HG02623 (cell line): ENCODE data around the gene PRAMEF10.
"Not testable (repeated sequence)": the region's sequence is repeated elsewhere in the genome, so short reads cannot be mapped to it uniquely, and the experiment has no call there.

Experiments
- ATAC-seq: cut with Tn5 transposase; IDR thresholded peaks from one replicate; pipeline ENCODE4 v1.9.1; 2021; ENCODE audit warnings: moderate library complexity; ENCODE audit not compliant: unreplicated experiment

The PRAMEF10 gene, protein sequence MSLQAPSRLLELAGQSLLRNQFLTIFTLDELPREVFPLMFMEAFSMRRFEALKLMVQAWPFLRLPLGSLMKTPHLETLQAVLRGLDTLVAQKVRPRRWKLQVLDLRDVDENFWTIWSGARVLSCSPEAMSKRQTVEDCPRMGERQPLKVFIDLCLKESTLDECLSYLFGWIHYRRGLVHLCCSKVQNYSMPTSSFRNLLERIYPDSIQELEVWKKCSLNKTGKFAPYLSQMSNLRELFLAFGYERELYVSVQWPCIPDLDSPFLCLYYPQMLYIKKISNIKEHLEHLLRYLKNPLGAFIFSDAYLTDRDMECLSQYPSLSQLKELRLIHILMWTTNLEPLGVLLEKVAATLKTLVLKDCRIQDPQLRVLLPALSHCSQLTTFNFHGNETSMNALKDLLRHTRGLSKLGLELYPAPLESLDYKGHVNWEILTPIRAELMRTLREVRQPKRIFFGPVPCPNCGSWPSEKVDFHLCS

DNA sequence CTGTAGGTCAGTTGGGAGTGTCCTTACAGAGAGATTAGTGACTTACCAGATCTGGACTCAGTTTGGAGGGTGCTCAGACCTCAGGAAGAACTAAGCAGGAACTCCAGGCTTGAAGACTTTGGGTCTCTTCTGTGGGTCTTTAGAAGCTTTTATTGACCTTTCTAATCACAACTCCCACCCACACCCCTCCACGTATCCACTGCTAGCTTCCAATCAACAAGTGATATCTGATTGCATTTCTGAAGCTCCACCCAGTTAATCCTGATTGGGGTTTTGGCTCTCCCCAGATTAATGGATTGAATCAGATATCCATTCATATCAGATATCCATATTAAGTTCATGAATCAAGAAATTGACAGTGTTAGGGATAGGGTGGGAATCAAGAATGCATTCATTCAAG, at the start of gene PRAMEF10:
Gene PRAMEF10, minus strand, starts transcription at position 101 of the 400 bp plus-strand sequence. CDS start 2,423 bp downstream, outside the sequence.
- ATAC-seq, result not testable (repeated sequence)

DNA sequence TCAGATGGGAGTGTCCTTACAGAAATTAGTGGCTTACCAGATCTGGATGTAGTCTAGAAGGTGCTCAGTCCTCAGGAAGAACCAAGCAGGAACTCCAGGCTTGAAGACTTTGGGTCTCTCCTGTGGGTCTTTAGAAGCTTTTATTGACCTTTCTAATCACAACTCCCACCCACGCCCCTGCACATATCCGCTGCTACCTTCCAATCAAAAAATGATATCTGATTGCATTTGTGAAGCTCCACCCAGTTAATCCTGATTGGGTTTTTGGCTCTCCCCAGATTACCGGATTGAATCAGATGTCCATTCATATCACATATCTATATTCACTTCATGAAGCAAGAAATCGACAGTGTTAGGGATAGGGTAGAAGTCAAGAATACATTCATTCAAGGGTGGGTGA, 49.4 kb upstream of the PRAMEF10 start, which contains the start of gene PRAMEF6:
Gene PRAMEF6, minus strand, starts transcription at position 101 of the 400 bp plus-strand sequence. CDS start 5,062 bp downstream, outside the sequence.
- ATAC-seq, result not testable (repeated sequence)

GRCh38 chr1:12924368-12924767, 26.3 kb upstream of the PRAMEF10 start:
- not testable (repeated sequence) for ATAC-seq

GRCh38 chr1:12921749-12922148, 23.7 kb upstream of the PRAMEF10 start:
- not testable (repeated sequence) for ATAC-seq

DNA sequence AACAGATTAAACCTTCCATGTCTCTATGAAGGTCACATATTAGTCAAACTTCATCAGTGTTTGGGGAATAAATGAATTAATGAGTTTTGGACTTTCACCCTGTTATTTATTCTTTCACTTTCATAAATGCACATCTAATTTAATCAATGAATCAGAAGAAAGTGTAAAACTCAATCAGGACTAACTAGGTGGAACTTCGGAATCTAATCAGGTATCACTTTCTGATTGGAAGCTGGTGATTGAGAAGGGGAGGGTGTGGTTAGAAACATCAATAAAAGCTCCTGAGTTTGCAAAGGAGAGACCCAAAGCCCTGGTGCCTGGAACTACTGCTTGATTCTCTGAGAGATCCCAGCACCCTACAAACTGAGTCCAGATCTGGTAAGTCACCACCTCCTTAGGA, 18.2 kb upstream of the PRAMEF10 start, which contains the start of gene PRAMEF7:
Gene PRAMEF7, plus strand, starts transcription at position 301 of the 400 bp plus-strand sequence. CDS start 1,083 bp downstream, outside the sequence.
- ATAC-seq, result not testable (repeated sequence)

- ATAC-seq, result not testable (repeated sequence)
Measured at GRCh38 chr1:12903793-12904572, 5.9 kb upstream of the PRAMEF10 start.

GRCh38 chr1:12899186-12899585, 1.1 kb upstream of the PRAMEF10 start:
- not testable (repeated sequence) for ATAC-seq

- ATAC-seq, result not testable (repeated sequence)
Measured at GRCh38 chr1:12886101-12886500, 12.0 kb downstream of the PRAMEF10 start, which contains the start of gene PRAMEF4. Gene PRAMEF4, minus strand, starts transcription at chr1:12886201. Its CDS starts 2,807 bp downstream, at chr1:12883394.

GRCh38 chr1:12878453-12878852, 19.6 kb downstream of the PRAMEF10 start:
- not testable (repeated sequence) for ATAC-seq

GRCh38 chr1:12863131-12863880, 34.8 kb downstream of the PRAMEF10 start:
- not testable (repeated sequence) for ATAC-seq

- ATAC-seq, result not testable (repeated sequence)
Measured at GRCh38 chr1:12856786-12857185, 41.3 kb downstream of the PRAMEF10 start, which contains the start of gene PRAMEF2. Gene PRAMEF2, plus strand, starts transcription at chr1:12857086. Its CDS starts 1,924 bp downstream, at chr1:12859010.

DNA sequence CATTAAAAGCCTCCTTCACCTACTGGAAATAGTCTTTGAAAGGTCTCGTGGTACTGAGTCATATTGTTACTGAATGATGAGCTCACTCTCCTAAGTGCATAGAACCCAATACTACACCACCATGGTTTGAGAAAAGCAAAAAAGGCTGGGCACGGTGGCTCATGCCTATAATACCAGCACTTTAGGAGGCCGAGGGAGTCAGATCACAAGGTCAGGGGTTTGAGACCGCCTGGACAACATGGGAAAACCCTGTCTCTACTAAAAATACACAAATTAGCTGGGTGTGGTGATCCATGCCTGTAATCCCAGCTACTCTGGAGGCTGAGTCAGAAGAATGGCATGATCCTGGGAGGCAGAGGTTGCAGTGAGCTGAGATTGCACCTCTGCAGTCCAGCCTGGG, 46.3 kb downstream of the PRAMEF10 start:
- no peak for ATAC-seq

- not testable (repeated sequence) for ATAC-seq
Measured at GRCh38 chr1:12848620-12849019, 49.5 kb downstream of the PRAMEF10 start, which contains the start of gene HNRNPCL1. Gene HNRNPCL1, minus strand, starts transcription at chr1:12848720. Its CDS starts 431 bp downstream, at chr1:12848289.
